AG08395 (cell line): Measurements from ENCODE around the gene PTPRR.

Source experiments
- DNase-seq: peaks from one replicate; pipeline ENCODE4 v3.0.0; 2012; ENCODE audit warnings: mixed read lengths, low spot score

The PTPRR gene

DNA sequence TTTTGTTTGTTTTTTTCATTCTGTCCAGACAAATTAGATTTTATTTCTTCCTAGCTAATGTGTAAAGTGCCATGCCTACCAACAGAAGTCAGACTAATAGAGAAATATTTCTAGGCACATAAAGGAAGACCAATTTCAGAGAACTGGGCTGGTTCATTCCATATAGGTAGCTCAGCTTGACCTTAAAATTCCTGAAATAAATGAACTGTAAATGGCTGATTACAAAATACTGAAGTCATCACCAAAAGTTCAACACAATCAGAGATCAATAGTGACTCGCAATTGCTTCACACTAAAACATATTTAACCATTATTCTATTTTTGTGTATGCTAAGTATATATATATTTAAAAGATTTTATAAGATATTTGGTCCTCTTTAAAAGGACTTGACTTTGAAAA is 317.5 kb downstream of the PTPRR start:
- no peak for DNase-seq

DNA sequence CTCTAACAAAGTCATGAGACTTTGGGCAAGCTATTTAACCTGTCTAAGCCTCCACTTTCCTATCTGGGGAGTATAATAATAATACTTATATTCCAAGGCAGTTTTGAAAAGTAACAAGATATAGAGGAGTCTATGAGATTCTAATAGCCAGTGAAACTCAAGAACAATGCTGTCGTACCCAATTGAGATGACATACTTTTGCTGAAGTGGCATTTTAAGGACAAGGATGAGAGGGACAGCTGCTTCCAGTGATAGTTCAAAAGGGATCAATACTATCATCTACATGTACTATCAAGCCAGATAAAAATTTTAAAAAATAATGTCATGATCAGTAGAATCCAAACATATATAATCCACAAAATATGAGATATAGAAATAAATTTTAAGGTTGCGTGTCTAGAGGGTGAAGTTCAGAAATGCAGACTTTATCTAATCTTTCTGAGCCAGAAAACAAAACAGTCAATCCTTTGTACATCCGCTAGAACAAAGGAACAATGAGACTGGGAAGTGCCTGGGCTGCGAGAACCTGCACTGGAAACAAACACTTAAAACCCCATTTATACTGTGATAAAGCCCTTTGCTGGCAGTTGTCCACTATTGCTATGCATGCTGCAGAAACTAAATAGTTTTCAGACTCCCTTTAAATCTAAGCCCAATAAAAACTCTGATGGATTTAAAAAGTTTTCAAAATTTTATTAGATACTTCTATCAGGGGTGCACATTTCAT is 321.9 kb downstream of the PTPRR start:
- DNase-seq: no peak

DNA sequence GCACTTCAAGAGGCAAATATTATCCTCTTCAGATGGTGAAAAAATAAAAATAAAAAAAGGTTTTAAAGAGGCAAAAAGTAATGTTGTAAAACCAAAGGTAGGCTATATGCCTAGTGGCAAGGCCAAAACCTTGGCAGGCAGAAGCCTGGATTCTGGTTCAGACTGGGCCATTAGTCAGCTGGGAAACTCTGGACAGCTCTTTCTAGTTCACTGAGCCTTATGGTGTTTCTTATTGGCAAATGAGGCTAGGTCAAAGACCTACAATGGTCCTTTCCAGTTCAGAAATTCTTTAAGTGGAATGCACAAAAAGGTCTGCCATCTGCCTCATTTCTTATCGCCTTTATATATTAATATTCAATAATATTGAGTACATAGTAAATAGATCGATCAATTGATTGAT is 327.9 kb downstream of the PTPRR start:
- no peak for DNase-seq

DNA sequence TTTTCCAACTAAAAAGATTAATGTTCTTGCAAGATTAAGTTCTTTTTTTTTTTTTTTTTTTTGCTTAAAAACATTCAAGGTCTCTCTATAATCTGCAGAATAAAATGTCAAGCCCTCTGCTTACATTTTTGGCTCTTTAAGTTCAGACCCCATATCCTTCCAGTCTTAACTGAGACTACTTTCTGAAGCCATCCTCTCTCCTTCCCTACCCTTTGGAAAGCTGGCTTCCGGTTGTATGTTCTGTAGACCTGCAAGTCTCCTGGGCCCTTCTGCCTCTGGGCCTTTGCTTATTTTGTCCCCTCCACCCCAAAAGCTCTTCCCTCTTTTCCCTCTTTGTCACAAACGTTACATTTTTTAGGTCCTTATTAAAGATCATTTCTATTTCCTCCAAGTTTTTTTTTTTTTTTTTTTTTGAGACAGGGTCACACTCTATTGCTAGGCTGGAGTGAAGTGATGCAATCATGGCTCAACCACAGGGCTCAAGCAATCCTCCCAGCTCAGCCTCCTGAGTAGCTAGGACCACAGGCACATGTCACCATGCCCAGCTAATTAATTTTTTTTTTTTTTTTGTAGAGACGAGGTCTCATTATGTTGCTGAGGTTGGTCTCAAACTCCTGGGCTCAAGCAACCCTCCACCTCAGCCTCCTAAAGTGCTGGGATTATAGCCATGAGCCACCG is 329.9 kb downstream of the PTPRR start:
- no peak for DNase-seq

DNA sequence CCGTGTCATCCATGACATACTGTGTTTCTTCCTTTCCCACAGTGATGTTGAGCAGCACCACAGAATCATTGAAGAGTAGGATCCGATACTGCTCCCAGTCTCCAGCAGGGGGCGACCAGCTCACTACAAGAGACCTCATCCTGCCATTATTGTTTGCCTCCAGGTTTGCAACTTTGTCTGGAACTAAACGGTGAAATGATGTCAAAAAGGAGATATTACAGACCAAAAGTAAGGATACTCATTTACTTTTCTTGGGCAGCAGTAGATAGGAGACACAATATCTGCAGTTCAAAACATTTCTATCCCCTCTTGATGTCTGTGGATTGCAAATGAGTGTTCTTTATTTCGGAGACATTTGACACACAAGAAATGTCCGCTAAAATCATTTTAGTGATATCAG is 330.5 kb downstream of the PTPRR start:
- DNase-seq: peak; percentile 82
